Ascending aorta (tissue), 2 donors: ENCODE measurements around the gene PCDH9. TPM values are rescaled to one million over a fixed set of nuclear protein-coding genes. Genes with fewer than 3 reads are reported as not detected.

ENCODE experiments used
- DNase-seq, 2 donors: peaks; one replicate each; pipeline ENCODE4 v3.0.0-alpha.2; 2019; ENCODE audit warnings: low spot score in 2 of 2
- H3K27ac ChIP-seq, 2 donors: fragments of 200-600 bp; sonication (generic); one replicate each; pipeline ENCODE4 v1.5.1; 2016 to 2017; ENCODE audit warnings: mild to moderate bottlenecking in 1 of 2
- H3K27me3 ChIP-seq: fragments of 200-600 bp; sonication (generic); one replicate; pipeline ENCODE4 v1.5.1; 2017
- H3K36me3 ChIP-seq, 2 donors: fragments of 200-600 bp; sonication (generic); one replicate each; pipeline ENCODE4 v1.5.1; 2016
- H3K4me1 ChIP-seq, 2 donors: fragments of 200-600 bp; sonication (generic); one replicate each; pipeline ENCODE4 v1.5.1; 2016 to 2017; ENCODE audit warnings: mild to moderate bottlenecking in 1 of 2
- H3K4me3 ChIP-seq, 2 donors: fragments of 200-600 bp; sonication (generic); one replicate each; pipeline ENCODE4 v1.5.1; 2016 to 2017; ENCODE audit warnings: mild to moderate bottlenecking in 1 of 2
- H3K9me3 ChIP-seq, 2 donors: fragments of 200-600 bp; sonication (generic); one replicate each; pipeline ENCODE4 v1.5.1; 2016
- intact Hi-C: fragments of 100-400 bp; cut with DNase I; formaldehyde crosslinking; loops from one replicate; pipeline ENCODE4 v1.15.1; 2023
- total RNA-seq: library from RNA; depleted of rRNA; stranded (reverse); fragments of >200 nt; gene quantifications from one replicate; pipeline ENCODE4 v1.1.0, GENCODE V29; 2016
- TF ChIP-seq, protein P1 (sequence below), 3 experiments: fragments of 200-600 bp in 2 of 3; fragments of 450-650 bp in 1 of 3; sonication (generic) in 2 of 3; IDR thresholded peaks; one replicate each; pipeline ENCODE4 v1.5.1; 2016 to 2019; ENCODE audit warnings: antibody characterized with exemption in 3 of 3, mild to moderate bottlenecking in 1 of 3, moderate library complexity in 1 of 3

Gene PCDH9
- total RNA-seq, 1 donor from 2014 or later = 3.6 TPM

DNA sequence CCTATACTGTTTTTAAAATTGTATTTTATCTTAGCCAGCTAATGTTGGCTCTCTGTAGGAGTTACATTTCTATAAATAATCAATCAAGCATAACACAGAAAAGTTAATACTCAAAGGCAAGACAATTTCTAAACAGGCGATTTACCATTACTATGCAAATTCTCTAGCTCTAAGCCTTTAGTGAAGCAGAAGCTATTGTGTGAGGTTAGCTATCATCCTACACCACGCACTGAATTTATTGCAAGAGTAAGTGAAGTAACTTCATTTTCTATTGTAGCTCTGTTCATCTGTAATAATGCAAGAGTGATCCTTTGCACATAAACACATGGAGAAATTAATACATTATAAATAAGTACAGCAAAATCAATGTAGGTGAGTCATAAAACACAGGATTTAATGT, 439.3 kb downstream of the PCDH9 start:
- Histone ChIP-seq H3K27me3 (no peaks in the 10 kb centered on the region), H3K36me3 (no peaks in the 10 kb centered on the region), H3K4me1 (no peaks in the 10 kb centered on the region), H3K9me3 (no peaks in the 10 kb centered on the region), H3K27ac (no peak overlapping the region), H3K4me3 (no peak overlapping the region)
- no peak for DNase-seq
- intact Hi-C loops = no loop called here
- TF ChIP-seq, protein P1, sequence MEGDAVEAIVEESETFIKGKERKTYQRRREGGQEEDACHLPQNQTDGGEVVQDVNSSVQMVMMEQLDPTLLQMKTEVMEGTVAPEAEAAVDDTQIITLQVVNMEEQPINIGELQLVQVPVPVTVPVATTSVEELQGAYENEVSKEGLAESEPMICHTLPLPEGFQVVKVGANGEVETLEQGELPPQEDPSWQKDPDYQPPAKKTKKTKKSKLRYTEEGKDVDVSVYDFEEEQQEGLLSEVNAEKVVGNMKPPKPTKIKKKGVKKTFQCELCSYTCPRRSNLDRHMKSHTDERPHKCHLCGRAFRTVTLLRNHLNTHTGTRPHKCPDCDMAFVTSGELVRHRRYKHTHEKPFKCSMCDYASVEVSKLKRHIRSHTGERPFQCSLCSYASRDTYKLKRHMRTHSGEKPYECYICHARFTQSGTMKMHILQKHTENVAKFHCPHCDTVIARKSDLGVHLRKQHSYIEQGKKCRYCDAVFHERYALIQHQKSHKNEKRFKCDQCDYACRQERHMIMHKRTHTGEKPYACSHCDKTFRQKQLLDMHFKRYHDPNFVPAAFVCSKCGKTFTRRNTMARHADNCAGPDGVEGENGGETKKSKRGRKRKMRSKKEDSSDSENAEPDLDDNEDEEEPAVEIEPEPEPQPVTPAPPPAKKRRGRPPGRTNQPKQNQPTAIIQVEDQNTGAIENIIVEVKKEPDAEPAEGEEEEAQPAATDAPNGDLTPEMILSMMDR (IDR thresholded peaks at IDR 0.05) = no peak

DNA sequence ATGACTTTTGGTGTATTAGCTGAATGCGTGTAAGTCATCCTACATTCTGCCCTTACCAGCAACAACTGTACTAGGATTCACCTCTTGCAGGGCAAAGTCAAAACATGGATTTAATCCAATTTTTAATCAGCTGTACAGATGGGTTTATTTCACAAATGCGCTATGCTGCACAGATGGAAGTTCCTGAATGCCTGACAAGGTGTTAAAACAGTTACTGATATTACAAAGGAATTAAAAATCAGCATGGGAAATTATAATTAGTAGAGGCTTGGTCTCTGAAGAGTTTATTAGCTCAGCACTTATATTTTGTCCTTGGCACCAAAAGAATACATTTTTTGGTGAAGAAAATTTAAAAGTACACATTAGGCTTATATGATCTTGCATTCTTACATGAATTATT, 448.9 kb downstream of the PCDH9 start:
- Histone ChIP-seq H3K4me3 (no peak overlapping the region), H3K9me3 (no peaks in the 10 kb centered on the region), H3K36me3 (no peaks in the 10 kb centered on the region), H3K27ac (no peak overlapping the region), H3K4me1 (no peaks in the 10 kb centered on the region), H3K27me3 (no peaks in the 10 kb centered on the region)
- intact Hi-C loops = no loop called here
- no peak for DNase-seq
- TF ChIP-seq, protein P1 (IDR thresholded peaks at IDR 0.05) = no peak

DNA sequence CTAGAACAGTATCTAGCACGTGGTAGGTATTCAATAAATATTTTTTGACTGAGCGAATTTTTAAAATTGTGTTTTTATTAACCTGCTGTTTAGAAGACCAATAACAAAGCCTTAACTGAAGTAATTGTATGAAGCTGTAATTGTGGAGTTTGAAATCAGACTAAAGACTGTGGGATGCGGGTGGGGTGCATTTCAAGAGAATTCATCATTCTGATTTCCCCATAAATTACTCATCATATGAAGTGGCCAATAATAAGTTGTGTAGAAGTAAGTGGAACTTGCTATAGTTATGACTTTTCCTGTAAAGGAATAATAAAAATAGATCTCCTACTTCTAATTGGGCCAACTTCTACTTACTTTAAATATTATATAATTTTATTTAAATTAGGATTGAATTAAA, 449.3 kb downstream of the PCDH9 start:
- no peak overlapping the region for H3K4me3 ChIP-seq
- H3K9me3 ChIP-seq = no peaks in the 10 kb centered on the region
- no peaks in the 10 kb centered on the region for H3K27me3 ChIP-seq
- no peak for DNase-seq
- TF ChIP-seq, protein P1 (IDR thresholded peaks at IDR 0.05) = no peak
- no peaks in the 10 kb centered on the region for H3K4me1 ChIP-seq
- no peak overlapping the region for H3K27ac ChIP-seq
- H3K36me3 ChIP-seq = no peaks in the 10 kb centered on the region
- intact Hi-C loops = no loop called here

DNA sequence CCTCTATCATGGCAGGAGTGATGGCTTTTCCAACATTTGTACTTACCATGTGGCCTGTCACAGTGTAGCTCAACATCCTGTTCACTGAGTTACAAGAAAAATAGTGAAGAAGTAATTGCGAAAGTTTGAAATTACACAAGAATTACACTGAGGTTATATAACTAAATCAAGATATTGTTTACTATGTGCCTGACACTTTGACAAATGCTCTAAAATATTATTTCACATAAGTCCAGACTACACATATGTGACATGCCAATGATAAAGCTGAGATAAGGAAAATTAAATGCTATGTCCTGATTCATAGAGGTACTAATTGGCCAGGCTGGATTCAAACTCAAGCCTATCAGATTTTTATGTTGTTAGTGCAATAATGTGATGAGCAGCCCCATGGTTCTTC, 451.7 kb downstream of the PCDH9 start:
- intact Hi-C loops = no loop called here
- no peaks in the 10 kb centered on the region for H3K27me3 ChIP-seq
- no peaks in the 10 kb centered on the region for H3K9me3 ChIP-seq
- no peak overlapping the region for H3K4me3 ChIP-seq
- H3K36me3 ChIP-seq = no peaks in the 10 kb centered on the region
- H3K4me1 ChIP-seq = no peaks in the 10 kb centered on the region
- TF ChIP-seq, protein P1 (IDR thresholded peaks at IDR 0.05) = no peak
- no peak for DNase-seq
- no peak overlapping the region for H3K27ac ChIP-seq

DNA sequence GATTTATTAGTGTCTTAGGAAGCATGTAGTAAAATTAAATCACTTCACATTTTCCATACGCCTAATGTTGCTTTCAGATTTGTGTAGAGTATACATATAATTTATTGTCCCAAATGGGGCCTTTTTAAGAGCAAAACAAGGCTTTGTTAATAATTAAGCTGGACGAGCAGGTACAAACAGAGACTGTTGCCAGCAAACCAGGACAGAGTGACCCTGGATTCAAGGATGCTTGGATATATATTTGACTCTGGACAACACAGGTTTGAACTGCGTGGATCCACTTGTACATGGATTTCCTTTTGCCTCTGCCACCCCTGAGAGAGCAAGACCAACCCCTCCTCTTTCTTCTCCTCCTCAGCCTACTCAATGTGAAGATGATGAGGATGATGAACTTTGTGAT, 454.9 kb downstream of the PCDH9 start:
- Histone ChIP-seq H3K27ac (no peak overlapping the region), H3K9me3 (no peaks in the 10 kb centered on the region), H3K27me3 (no peaks in the 10 kb centered on the region), H3K4me3 (no peak overlapping the region), H3K4me1 (no peaks in the 10 kb centered on the region), H3K36me3 (no peaks in the 10 kb centered on the region)
- intact Hi-C loops = no loop called here
- TF ChIP-seq, protein P1 (IDR thresholded peaks at IDR 0.05) = no peak
- no peak for DNase-seq

DNA sequence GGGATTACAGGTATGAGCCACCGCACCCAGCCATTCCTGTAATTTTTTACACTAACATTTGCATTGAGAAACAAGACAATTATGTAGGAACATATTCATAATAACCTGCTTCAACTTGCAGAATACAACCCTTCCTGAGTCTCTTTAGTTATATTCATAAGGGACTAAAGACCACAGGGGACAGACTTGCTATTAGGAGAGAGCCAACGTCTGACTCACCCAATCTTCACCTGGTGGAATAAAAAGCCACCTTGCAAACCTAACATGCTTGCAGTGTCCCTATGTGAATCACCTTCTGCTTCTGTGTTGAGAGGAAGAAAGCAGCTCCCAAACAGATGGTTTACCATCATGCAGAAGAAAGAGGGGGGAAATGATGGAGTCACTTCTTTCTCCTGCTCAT, 456.1 kb downstream of the PCDH9 start:
- Histone ChIP-seq H3K27me3 (no peaks in the 10 kb centered on the region), H3K27ac (no peak overlapping the region), H3K4me1 (no peaks in the 10 kb centered on the region), H3K36me3 (no peaks in the 10 kb centered on the region), H3K4me3 (no peak overlapping the region), H3K9me3 (no peaks in the 10 kb centered on the region)
- TF ChIP-seq, protein P1 (IDR thresholded peaks at IDR 0.05) = no peak
- intact Hi-C loops = no loop called here
- no peak for DNase-seq
